Epithelial cell of prostate (primary cell): ENCODE measurements around the gene MYCN.
"Not testable (repeated sequence)": the region's sequence is repeated elsewhere in the genome, so short reads cannot be mapped to it uniquely, and the experiment has no call there.

Experiments
- DNase-seq: peaks from one replicate; pipeline ENCODE4 v3.0.0-alpha.2; 2011; ENCODE audit warnings: low read depth, low spot score
- H3K27ac ChIP-seq: fragments of 450-650 bp; 2 replicates; pipeline ENCODE4 v1.5.1; 2017; ENCODE audit warnings: mild to moderate bottlenecking

The MYCN gene

DNA sequence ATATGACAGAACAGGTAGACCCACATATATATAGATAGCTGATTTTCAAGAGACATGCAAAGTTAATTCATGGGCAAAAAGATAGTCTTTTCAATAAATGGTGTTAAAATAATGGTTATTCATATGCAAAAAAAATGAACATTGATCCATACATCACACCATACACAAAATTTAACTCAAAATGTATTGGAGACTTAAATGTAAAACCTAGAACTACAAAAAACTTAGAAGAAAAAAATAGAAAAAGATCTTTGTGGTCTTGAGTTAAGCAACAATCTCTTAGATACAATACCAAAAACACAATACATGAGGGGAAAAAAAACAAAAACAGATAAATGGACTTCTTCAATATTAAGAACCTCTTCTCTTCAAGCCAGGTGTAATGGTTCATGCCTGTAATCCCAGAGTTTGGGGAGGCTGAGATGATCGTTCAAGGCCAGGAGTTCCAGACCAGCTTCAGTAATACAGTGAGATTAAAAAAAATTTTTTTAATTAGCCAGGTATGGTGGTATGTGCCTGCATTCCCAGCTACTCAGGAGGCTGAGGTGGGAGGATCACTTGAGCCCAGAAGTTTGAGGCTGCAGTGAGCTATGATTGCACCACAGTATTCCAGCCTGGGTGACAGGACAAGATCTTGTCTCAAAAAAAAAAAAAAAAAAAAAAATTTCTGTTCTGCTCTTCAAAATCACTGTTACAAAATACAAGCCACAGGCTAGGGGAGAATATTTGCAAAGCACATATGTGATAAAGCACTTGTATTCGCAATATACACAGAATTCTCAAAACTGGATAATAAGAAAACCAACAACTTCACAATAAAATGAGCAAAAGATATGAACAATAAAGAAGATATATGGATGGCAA, 32.7 kb upstream of the MYCN start:
- H3K27ac ChIP-seq, result no peak overlapping the region
- DNase-seq, result no peak

DNA sequence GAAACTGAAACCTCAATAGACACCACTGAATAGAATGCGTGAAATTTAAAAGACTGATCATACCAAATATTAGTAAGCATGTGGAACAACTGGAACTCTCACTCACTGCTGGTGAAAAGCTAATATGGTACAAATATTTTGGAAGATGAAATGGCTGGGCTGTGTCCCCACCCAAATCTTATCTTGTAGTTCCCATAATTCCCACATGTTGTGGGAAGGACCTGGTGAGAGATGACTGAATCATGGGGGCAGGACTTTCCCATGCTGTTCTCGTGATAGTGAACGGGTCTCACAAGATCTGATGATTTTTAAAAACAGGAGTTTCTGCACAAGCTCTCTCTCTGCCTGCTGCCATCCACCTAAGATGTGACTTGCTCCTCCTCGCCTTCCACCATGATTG, 32.0 kb upstream of the MYCN start:
- no peak for DNase-seq
- no peak overlapping the region for H3K27ac ChIP-seq

DNA sequence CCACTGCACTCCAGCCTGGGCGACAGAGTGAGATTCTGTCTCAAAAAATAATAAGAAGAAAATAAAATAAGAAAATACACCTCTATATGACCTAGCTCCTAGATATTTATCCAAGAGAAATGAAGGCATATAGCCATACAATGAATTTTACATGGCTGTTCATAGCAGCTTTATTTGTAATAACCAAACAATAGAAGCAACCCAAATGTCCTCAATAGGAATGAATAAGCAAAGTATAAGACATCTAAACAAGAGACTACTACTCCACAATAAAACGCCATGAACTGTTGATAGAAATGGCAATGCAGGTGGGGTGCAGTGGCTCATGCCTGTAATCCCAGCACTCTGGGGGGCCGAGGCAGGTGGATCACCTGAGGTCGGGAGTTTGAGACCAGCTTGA, 31.2 kb upstream of the MYCN start:
- H3K27ac ChIP-seq, result no peak overlapping the region
- DNase-seq, result no peak

DNA sequence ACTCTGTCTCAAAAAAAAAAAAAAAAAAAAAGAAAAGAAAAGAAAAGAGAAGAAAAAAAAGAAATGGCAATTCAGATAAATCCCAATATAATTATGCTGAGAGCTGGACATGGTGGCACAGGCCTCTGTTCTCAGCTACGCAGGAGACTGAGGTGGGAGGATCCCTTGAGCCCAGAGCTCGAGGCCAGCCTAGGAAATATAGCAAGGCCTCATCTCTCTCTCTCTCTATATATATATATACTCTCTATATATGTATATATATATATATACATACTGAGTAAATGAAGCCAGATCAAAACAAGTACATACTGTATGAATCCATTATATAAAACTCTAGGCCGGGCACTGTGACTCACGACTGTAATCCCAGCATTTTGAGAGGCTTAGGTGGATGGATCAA, 30.6 kb upstream of the MYCN start:
- H3K27ac ChIP-seq, result no peak overlapping the region
- DNase-seq, result no peak

DNA sequence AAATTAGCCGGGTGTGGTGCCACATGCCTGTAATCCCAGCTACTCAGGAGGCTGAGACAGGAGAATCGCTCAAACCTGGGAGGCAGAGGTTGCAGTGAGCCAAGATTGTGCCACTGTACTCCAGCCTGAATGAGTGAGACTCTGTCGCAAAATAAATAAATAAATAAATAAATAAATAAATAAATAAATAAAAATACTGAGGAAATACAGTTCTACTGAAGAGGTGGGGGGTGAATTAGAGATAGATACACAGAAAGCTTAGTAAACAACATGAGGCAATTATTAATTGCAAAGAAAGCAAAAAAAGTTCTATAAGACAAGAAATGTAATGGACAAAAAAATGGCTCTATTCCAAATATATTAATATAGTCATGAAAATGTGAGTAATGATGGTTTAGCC, 29.1 kb upstream of the MYCN start:
- H3K27ac ChIP-seq, DNase-seq: not testable (repeated sequence)

DNA sequence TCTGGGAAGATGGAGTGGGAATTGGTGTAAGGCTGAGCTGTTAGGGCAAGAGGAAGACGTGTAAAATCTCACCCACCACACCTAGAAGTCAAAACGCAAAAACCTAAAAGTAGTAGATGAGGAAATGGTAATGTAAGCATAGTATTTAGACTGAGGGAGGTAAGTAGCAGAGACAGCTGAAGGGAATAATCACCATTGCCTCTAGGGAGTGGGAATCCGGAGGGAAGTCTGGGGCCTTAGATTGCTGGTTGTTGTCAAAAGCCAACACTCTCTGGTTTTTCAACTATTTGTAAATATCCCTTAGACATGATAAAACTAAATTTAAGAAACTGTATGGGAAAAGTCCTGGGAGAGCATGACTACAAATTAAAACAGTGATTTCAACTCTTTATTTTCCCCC, 28.7 kb upstream of the MYCN start:
- H3K27ac ChIP-seq, result no peak overlapping the region
- DNase-seq, result no peak

DNA sequence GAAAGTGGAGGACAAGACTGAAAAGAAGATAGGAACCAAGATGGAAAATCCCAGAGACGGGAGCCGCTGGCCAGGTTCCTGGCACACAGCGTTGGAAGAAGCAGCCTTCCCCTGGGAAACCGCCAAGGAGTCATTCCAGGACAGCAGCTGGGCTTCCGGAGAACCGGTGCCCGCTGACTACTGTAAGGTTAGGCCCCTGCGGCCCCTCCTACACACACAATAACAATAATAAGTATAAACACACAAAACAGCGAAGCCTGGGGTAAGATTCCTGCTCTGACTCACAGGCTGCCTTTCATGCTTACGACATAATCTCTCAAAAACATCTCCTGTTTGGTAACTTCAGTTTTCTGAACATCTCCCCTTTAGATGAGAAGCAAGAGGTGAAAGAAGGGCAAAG, 28.1 kb upstream of the MYCN start:
- DNase-seq, result peak; percentile 37
- H3K27ac ChIP-seq, result no peak overlapping the region

DNA sequence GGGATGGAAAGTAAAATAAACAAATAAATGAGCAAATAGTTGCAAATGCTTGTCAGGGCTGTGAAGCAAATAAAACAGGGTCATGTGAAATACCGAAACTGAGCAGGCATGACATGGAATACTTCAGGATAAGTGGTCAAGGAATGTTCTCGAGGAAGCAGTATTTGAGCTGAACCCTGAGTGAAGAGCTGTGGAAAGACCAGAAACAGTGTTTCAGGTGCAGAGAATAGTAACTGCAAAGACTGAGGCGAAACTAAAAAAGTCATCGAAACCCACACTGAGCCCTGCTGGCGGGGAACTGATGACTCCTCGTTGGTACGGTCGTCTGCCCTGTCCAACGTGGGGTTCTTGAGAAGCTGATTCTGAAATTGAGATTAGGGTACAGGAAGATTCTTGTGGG, 27.2 kb upstream of the MYCN start:
- H3K27ac ChIP-seq, result no peak overlapping the region
- DNase-seq, result no peak

DNA sequence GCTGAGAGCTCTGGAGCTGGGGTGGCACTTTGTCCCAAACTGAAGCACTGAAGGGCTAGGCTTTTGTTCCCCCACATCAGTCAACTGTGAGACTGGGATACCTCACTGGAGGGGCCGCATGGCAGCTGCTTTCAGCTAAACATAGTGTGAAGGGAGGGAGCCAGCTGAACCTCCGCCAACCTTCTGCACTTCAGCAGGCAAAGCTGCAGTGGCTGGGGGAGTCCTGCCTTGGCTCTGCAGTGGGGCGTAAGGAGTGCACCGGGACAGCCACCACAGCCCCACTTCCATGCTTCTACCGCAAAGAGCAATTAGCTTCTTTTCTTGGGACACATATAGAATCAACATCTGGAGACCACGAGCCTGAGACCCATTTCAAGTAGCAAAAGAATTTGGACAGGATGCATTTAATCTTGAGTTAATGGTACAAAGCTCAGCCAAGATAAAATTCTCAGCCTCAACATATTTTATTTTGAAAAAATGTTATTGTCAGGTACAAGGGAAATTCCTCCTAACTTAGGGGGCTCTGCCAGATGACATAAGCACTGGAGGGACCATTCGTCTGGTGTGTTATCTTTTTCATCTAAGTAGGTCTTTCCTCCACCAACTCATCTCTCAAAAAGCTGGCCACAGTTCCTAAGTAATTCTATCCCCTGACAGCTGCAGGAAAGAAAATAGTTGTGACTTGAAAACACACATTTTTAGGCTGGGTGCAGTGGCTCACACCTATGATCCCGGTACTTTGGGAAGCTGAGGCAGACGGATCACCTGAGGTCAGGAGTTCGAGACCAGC, 25.6 kb upstream of the MYCN start:
- no peak for DNase-seq
- no peak overlapping the region for H3K27ac ChIP-seq

DNA sequence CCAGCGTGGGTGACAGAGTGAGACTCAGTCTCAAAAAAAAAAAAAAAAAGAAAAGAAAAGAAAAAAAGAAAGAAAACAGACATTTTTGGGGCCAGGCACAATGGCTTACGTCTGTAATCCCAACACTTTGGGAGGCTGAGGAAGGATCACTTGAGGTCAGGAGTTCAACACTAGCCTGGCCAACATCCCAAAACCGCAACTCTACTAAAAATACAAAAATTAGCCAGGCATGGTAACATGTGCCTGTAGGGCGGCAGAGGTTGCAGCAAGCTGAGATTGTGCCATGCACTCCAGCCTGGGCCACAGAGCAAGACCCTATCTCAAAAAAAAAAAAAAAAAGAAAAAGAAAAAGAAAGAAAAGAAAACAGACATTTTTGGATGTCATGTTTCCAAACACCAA, 24.8 kb upstream of the MYCN start:
- DNase-seq, H3K27ac ChIP-seq: not testable (repeated sequence)

DNA sequence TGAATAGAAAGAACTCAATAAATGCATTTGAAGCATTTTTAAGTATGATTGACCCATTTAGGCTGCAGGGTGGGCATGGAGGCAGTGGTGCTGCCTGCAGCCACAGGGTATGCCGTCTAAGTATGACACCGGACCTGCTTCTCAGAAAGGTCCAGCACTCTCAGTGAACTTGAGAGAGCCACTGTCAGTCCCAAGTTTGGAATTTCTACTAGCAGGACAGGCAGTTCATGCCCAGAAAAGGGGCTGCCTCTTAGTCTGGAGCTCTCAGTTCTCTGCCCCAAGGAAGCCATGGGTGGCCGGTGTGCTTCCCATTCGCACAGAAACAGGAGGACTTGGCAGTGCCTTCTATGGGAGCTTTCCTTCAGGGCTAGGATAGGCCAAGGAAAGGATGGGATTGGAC, 24.0 kb upstream of the MYCN start:
- no peak for DNase-seq
- H3K27ac ChIP-seq, result no peak overlapping the region

DNA sequence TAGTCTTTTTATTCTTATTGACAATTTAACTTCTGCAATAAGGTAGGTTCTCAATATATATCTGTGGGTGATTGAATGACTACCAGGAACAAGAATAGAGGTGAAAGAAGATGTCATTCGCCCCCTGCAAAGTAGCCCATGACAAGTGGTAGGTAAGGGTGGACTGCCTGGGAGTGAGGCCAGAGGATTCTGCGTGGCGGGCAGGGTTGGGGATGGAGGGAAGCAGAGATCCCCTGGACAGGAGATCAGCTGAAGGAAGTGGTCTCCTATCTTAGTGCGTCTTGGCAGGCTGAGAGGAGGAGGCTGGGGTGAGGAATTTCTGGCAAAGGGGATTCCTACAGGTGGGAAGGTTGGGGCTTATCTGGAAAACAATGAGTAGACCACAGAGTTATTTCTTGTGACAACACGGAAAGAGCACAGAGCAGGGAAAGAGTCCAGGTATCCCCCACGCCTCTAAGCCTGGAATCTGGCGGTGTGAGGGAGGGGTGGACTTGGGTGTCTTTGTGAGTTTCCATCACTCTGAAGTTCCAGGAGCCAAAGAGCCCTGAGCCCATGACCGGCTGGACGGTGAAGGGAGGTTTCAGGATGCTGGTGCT, 21.5 kb upstream of the MYCN start:
- no peak for DNase-seq
- H3K27ac ChIP-seq, result no peak overlapping the region

DNA sequence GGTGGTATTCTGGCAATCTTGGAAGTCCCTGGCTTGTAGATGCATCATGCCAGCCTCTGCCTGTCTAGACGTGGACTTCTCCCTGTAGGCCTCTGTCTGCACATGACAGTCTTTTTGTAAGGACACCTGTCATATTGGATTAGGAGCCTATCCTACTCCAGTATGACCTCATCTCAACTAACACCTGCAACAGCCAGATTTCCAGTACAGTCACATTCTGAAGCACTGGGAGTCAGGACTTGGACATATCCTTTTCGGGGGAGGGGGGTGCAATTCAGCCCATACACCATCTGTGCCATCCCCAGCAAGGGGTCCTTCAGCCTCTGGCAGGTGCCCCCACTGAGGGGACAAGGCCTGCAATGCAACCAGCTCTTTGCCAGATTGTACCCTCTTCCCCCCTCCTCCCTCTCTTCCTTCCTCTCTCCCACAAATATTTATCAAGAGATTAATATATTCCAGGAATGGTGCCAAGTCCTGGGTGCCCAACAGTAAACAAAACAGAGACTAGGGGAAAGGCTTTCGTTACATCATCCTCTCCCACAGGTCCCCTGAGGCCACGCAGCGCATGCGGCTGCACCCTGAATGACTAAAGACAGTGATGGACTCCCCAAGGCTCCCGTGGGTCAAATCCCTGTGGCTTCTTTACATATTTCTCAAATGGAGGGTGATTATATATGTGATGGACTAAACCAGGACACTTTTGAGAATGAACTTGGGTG, 20.5 kb upstream of the MYCN start:
- DNase-seq, result peak; percentile 12
- no peak overlapping the region for H3K27ac ChIP-seq

DNA sequence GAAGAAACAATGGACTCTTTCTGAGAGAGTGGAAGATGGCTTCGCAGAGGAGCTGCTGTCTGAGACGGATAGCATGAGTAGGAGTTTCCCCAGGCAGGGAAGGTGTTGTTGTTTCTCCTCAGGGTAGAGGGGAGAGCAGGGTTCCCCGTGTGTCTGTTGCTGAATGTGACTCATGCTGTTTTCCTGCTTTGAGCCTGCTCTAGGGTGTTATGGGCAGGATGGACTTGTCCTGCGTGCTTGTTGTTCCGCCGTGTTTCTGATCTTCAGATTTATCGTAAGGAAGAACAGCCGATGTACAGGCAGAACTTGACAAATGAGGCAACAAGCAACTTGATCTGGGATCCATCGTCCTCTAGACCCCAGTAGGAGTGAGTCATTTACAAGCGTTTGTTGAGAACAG, 19.7 kb upstream of the MYCN start:
- DNase-seq, result no peak
- H3K27ac ChIP-seq, result no peak overlapping the region

DNA sequence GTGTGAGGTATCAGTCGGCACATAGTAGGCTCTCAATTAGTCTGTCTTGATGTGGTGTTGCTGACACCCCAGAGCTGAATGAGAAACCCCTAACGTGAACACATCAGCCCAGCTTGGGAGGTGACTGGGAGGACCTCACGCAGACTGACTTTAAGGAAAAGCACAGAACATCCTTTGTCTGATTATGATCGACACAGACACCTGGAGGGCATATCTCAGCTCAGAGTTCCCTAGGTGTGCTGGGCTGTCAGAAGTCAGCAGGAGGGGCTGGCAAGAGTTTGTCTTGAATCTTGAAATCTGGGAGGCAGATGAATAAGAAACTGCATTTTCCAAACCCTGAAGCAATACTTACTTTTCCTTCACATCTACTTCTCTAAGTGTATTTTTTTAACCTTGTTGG, 16.8 kb upstream of the MYCN start:
- H3K27ac ChIP-seq, result no peak overlapping the region
- DNase-seq, result no peak

DNA sequence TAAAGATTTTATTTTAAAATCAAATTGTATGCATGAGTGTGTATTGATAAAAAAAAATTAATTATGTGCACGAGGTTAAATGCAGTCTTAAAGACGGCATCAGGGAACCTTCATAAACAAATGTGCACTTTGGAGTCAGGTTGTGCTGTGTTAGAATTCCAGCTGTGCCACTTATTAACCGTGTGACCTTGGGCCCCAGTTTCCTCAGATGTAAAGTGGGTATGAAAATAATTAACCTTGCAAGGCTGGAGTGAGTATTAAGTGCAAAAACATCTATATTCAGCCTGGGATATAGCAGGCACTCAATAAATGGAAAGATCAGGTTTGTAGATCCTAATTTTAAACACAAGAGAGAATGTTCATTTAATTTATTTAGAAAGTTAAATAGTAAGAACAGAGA, 14.5 kb upstream of the MYCN start:
- H3K27ac ChIP-seq, result no peak overlapping the region
- DNase-seq, result no peak

DNA sequence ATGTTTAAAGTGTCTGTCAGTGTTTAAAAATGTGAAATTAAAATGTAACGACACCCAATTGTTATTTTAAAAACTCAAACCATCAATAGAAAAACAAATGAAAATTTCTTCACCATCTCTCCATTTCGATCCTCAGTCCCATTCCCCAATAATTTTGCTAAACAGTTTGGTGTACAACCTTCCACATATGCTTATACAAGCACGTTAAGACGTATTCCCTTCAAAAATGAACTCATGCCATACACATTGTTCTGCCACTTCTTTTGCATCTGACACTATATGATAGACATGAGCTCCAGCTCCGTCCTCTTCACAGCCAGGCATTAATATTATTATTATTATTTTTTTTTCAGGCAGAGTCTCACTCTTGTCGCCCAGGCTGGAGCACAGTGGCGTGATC, 14.1 kb upstream of the MYCN start:
- H3K27ac ChIP-seq, result no peak overlapping the region
- DNase-seq, result no peak

DNA sequence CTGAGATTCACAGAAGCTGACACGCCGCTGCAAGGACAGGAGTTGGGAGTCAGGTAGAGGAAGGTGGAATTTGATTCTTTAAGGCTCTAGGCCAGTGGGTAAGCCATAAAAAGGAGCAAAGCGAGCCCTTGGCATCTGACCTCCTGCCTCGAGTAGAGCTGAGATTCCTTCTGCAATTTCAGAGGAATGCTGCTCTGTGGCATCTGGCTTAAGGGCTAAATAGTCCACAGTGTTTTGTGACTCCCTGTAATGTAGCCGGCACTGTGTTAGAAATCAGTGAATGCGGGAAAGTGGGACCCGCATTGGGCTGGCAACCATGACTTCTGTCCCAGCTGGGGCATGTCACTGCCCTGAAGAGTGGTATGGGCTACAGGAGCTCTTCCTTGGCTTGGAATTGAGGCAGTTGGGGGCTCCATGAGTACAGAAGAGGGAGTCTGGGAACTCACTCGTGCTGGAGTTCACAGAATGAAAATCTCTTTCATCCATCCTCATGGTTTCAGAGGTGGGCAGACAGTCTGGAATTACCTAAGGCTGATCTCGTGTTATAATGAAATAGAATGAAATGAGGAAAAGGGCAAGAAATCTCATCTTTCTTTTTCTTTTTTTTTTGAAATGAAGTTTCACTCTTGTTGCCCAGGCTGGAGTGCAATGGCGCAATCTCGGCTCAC, 12.7 kb upstream of the MYCN start:
- DNase-seq, result no peak
- H3K27ac ChIP-seq, result no peak overlapping the region

DNA sequence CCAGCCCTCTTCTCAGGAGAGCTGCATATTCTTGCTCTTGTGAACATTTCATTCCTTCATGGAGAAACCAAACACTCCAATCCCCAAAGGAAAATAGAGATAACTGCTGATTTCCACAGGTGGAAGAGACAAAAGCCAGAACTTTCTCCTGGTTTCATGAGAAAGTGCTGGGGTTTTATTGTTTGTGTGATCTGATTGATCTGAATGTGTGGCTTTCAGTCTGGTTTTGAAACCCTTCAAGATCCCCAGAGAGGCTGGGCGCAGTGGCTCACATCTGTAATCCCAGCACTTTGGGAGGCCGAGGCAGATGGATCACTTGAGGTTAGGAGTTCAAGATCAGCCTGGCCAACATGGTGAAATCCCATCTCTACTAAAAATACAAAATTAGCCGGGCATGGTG, 11.3 kb upstream of the MYCN start:
- not testable (repeated sequence) for DNase-seq, H3K27ac ChIP-seq

DNA sequence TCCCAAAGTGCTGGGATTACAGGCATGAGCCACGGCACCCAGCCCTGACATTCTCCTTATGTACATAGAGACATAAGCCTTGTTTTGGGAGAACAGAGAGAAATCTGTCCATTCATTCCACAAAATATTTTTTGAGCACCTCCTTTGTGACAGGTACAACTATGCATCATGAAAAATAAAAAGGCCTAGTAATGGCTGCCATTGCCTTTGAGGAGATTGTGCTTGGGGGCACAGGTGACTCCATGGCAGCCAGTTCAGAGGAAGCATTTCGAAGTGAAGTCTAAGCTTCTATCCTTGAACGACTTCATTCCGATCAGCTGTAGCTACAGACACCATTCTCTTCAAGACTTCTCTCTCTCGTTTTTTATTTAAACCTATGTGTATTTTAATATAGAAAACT, 10.5 kb upstream of the MYCN start:
- DNase-seq, result no peak
- no peak overlapping the region for H3K27ac ChIP-seq
